Erythroblast (primary cell): ENCODE results near the gene GLS.
"Not testable (repeated sequence)": the region's sequence is repeated elsewhere in the genome, so short reads cannot be mapped to it uniquely, and the experiment has no call there.

Experiments
- DNase-seq, 2 experiments: peaks; one replicate each; lab custom pipeline; 2025; lab: John Stamatoyannopoulos, UW
- GATA1 ChIP-seq: IDR thresholded peaks from 2 replicates; pipeline ENCODE4 v1.6.1; 2011; ENCODE audit warnings: low read depth, mild to moderate bottlenecking, control low read depth, low read length, moderate library complexity
- POLR2A ChIP-seq: IDR thresholded peaks from 2 replicates; pipeline ENCODE4 v1.6.1; 2011; ENCODE audit warnings: mild to moderate bottlenecking, low read length

The GLS gene

GRCh38 chr2:190943706-190944105, 63.1 kb downstream of the GLS start:
- no peak for DNase-seq
- TF ChIP-seq POLR2A (no peak), GATA1 (no peak)

- TF ChIP-seq POLR2A, result no peak
- no peak for TF ChIP-seq GATA1
- peak; percentile 25 to 77 for DNase-seq
Observed at GRCh38 chr2:190947141-190947540, 66.5 kb downstream of the GLS start.

GRCh38 chr2:190947711-190948251, 67.2 kb downstream of the GLS start:
- DNase-seq, result peak; percentile 28 to 40
- TF ChIP-seq POLR2A (no peak), GATA1 (no peak)

- TF ChIP-seq GATA1 (no peak), POLR2A (no peak)
- DNase-seq, result no peak
Observed at GRCh38 chr2:190948671-190949070, 68.0 kb downstream of the GLS start.

GRCh38 chr2:190950566-190950991, 70.0 kb downstream of the GLS start:
- DNase-seq, result no peak
- TF ChIP-seq POLR2A, result no peak
- TF ChIP-seq GATA1, result no peak

- TF ChIP-seq GATA1 (no peak), POLR2A (no peak)
- no peak for DNase-seq
Observed at GRCh38 chr2:190953257-190953656, 72.6 kb downstream of the GLS start.

- no peak for TF ChIP-seq GATA1
- TF ChIP-seq POLR2A, result no peak
- no peak for DNase-seq
Observed at GRCh38 chr2:190959911-190960788, 79.5 kb downstream of the GLS start.

- DNase-seq, result not testable (repeated sequence)
Observed at GRCh38 chr2:190961117-190961516, 80.5 kb downstream of the GLS start.

- DNase-seq, result no peak
- no peak for TF ChIP-seq GATA1
- TF ChIP-seq POLR2A, result no peak
Observed at GRCh38 chr2:190961918-190962487, 81.4 kb downstream of the GLS start.

GRCh38 chr2:190963088-190963487, 82.5 kb downstream of the GLS start:
- no peak for DNase-seq
- no peak for TF ChIP-seq GATA1
- TF ChIP-seq POLR2A, result no peak

GRCh38 chr2:190964170-190964795, 83.7 kb downstream of the GLS start:
- no peak for DNase-seq

GRCh38 chr2:190965580-190966222, 85.1 kb downstream of the GLS start:
- TF ChIP-seq GATA1, result no peak
- DNase-seq, result no peak

More at GRCh38 chr2:190964170-190964795, 83.7 kb downstream of the GLS start:
- TF ChIP-seq POLR2A (no peak), GATA1 (no peak)

GRCh38 chr2:190968522-190968921, 87.9 kb downstream of the GLS start:
- DNase-seq, result no peak
- TF ChIP-seq GATA1 (no peak), POLR2A (no peak)
